HepG2 (cell line): ENCODE results near the gene WNT3. TPM values are rescaled to one million over a fixed set of nuclear protein-coding genes. Genes with fewer than 3 reads are reported as not detected.

Experiments used
- ARHGAP35 ChIP-seq: sonication (generic); formaldehyde crosslinking; IDR thresholded peaks from 2 replicates; pipeline ENCODE4 v1.9.0; 2022; ENCODE audit warnings: mild to moderate bottlenecking, inconsistent platforms, moderate library complexity, missing genetic modification reagents, borderline replicate concordance
- CREB1 ChIP-seq, 2 experiments: fragments of 450-650 bp in 1 of 2; IDR thresholded peaks; 2 replicates each; pipeline ENCODE4 v1.6.1; 2016 to 2017; ENCODE audit warnings: control low read depth in 1 of 2, mild to moderate bottlenecking in 1 of 2, missing compliant biosample characterization in 1 of 2, missing genetic modification characterization in 1 of 2
- ELK4 ChIP-seq: sonication (generic); formaldehyde crosslinking; IDR thresholded peaks from 2 replicates; pipeline ENCODE4 v1.9.0; 2021; ENCODE audit warnings: missing genetic modification reagents, borderline replicate concordance
- ERF ChIP-seq: IDR thresholded peaks from 2 replicates; pipeline ENCODE4 v1.6.1; 2018; ENCODE audit warnings: missing biosample characterization, missing genetic modification reagents
- KLF15 ChIP-seq: sonication (generic); formaldehyde crosslinking; IDR thresholded peaks from 2 replicates; pipeline ENCODE4 v1.8.1; 2023; ENCODE audit warnings: borderline replicate concordance, mild to moderate bottlenecking, inconsistent platforms, missing genetic modification reagents, mixed read lengths
- NBN ChIP-seq: fragments of 450-650 bp; conservative IDR thresholded peaks from 2 replicates; pipeline ENCODE4 v1.6.1; 2017
- NR2F2 ChIP-seq: IDR thresholded peaks from 2 replicates; pipeline ENCODE4 v1.6.1; 2012; ENCODE audit warnings: low read depth, inconsistent platforms, borderline replicate concordance
- THAP9 ChIP-seq: sonication (generic); formaldehyde crosslinking; IDR thresholded peaks from 2 replicates; pipeline ENCODE4; 2020; ENCODE audit warnings: missing genetic modification reagents, mild to moderate bottlenecking, borderline replicate concordance
- ZNF17 ChIP-seq: sonication (generic); formaldehyde crosslinking; IDR thresholded peaks from 2 replicates; pipeline ENCODE4 v1.5.0; 2020; ENCODE audit warnings: mild to moderate bottlenecking, missing genetic modification reagents
- ZNF33A ChIP-seq: sonication (generic); formaldehyde crosslinking; IDR thresholded peaks from 2 replicates; pipeline ENCODE4 v1.5.1; 2020; ENCODE audit warnings: missing genetic modification reagents, mild to moderate bottlenecking, moderate library complexity, borderline replicate concordance
- ZNF350 ChIP-seq: sonication (generic); formaldehyde crosslinking; IDR thresholded peaks from 2 replicates; pipeline ENCODE4 v1.4.0; 2020; ENCODE audit warnings: mild to moderate bottlenecking, low read depth, missing genetic modification reagents, borderline replicate concordance
- ZNF407 ChIP-seq: sonication (generic); formaldehyde crosslinking; IDR thresholded peaks from one replicate; pipeline ENCODE4 v1.5.1; 2020; ENCODE audit warnings: mild to moderate bottlenecking, missing genetic modification reagents; ENCODE audit errors: not compliant biosample characterization
- ZNF441 ChIP-seq: sonication (generic); formaldehyde crosslinking; IDR thresholded peaks from 2 replicates; pipeline ENCODE4 v1.7.0; 2021; ENCODE audit warnings: missing genetic modification reagents, borderline replicate concordance
- ZNF543 ChIP-seq: sonication (generic); formaldehyde crosslinking; IDR thresholded peaks from 2 replicates; pipeline ENCODE4 v1.4.0; 2020; ENCODE audit warnings: mild to moderate bottlenecking, missing genetic modification reagents
- ZNF550 ChIP-seq: sonication (generic); formaldehyde crosslinking; IDR thresholded peaks from 2 replicates; pipeline ENCODE4 v1.4.0; 2020; ENCODE audit warnings: mild to moderate bottlenecking, missing genetic modification reagents, borderline replicate concordance
- ZNF644 ChIP-seq: IDR thresholded peaks from 2 replicates; pipeline ENCODE4 v1.6.1; 2016; ENCODE audit warnings: low read depth
- polyA plus RNA-seq, 8 experiments: library from polyadenylated mRNA; depleted of rRNA in 3 of 8; stranded (reverse) in 7 of 8; unstranded in 1 of 8; fragments of >200 nt; fragmentation: Illumina TruSeq in 4 of 8; extraction: Trizol in 4 of 8; gene quantifications; 2 replicates each; pipeline versions ENCODE4 v1.2.1 to v1.2.3, GENCODE V29; 2011 to 2016; ENCODE audit warnings: low read depth in 4 of 8, missing spikeins in 1 of 8, mixed read lengths in 1 of 8; ENCODE audit not compliant: insufficient read depth in 1 of 8
- total RNA-seq, 5 experiments: library from RNA; depleted of rRNA; stranded (reverse); fragments of >200 nt; fragmentation: Illumina TruSeq; extraction: Trizol; gene quantifications; 2 replicates each; pipeline ENCODE4 v1.2.3, GENCODE V29; 2016; ENCODE audit warnings: low read depth in 1 of 5

The WNT3 gene
- total and polyA plus RNA-seq, 2 of the 13 experiments (the other 11 are each of a cell fraction or from before 2014, with no cell fraction given): 8.5 to 10.3 TPM

- TF ChIP-seq ZNF407 (CRISPR knock-in tag) (peak; percentile 72), ERF (CRISPR knock-in tag) (peak; percentile 54; the same call in 1 of the 2 replicates), KLF15 (CRISPR knock-in tag) (peak; percentile 61; the same call in 1 of the 2 replicates), ZNF543 (CRISPR knock-in tag) (no peak; the same call in 1 of the 2 replicates), ELK4 (CRISPR knock-in tag) (0 out of 2 replicates have a peak, but pooled peaks have one; percentile 65), ARHGAP35 (CRISPR knock-in tag) (no peak), CREB1 (IDR thresholded peaks at IDR 0.05) (no peak), CREB1 (CRISPR knock-in tag; IDR thresholded peaks at IDR 0.05) (no peak), ZNF350 (no peak; the same call in 1 of the 2 replicates), ZNF644 (CRISPR knock-in tag) (no peak), NBN (no peak), ZNF550 (CRISPR knock-in tag) (no peak), ZNF33A (CRISPR knock-in tag) (no peak), NR2F2 (no peak), THAP9 (CRISPR knock-in tag) (0 out of 2 replicates have a peak, but pooled peaks have one; percentile 57), ZNF17 (CRISPR knock-in tag) (no peak), ZNF441 (CRISPR knock-in tag) (peak; percentile 66)
Observed at GRCh38 chr17:46770818-46771560, 47.5 kb downstream of the WNT3 start (continued).
